B cell (primary cell): ENCODE measurements around the gene GJC1.

ENCODE experiments used
- EZH2 ChIP-seq: IDR thresholded peaks from 2 replicates; pipeline ENCODE4 v1.6.1; 2012; ENCODE audit warnings: borderline replicate concordance, low read depth, mild to moderate bottlenecking, moderate library complexity, low read length; ENCODE audit not compliant: insufficient read depth, poor library complexity, severe bottlenecking
- TF ChIP-seq, protein P1 (sequence below): fragments of 200-600 bp; IDR thresholded peaks from one replicate; pipeline ENCODE4 v1.8.0; 2022; ENCODE audit warnings: antibody characterized with exemption, mild to moderate bottlenecking

DNA sequence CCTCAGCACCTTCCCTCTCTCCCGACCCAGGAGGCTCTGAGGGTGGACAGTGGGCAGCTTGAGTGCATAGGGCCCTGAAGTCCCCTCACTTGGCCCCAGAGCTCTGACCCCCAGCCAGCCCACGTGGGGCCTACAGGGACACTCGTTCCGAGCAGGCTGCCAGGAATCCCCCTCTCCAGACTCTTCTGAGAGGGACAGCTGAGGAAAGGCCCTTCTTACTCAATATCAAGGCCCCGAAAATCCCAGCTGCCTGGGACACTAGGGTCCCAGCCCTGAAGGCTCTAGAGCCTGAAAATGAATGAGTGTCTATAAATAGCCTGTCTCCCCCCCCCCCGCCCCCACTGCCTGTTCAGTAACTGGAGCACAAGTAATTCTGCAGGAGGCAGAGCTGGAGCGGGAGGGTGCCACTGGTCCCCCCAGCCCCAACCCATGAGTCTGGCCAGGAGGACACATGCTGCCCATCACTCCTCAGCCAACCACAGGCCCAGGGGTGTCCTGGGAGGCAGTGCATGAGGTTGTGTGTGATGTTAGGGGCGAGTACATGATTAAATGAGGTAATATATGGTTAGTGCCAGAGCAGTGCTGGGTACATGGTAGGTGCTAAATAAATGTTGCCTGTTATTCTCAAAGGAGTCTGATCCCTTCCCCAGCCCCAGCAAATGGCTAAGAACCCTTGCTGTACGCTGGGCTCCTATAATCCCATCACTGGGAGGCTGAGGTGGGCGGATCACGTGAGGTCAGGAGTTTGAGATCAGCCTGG is 59.7 kb downstream of the GJC1 start:
- TF ChIP-seq, protein P1, sequence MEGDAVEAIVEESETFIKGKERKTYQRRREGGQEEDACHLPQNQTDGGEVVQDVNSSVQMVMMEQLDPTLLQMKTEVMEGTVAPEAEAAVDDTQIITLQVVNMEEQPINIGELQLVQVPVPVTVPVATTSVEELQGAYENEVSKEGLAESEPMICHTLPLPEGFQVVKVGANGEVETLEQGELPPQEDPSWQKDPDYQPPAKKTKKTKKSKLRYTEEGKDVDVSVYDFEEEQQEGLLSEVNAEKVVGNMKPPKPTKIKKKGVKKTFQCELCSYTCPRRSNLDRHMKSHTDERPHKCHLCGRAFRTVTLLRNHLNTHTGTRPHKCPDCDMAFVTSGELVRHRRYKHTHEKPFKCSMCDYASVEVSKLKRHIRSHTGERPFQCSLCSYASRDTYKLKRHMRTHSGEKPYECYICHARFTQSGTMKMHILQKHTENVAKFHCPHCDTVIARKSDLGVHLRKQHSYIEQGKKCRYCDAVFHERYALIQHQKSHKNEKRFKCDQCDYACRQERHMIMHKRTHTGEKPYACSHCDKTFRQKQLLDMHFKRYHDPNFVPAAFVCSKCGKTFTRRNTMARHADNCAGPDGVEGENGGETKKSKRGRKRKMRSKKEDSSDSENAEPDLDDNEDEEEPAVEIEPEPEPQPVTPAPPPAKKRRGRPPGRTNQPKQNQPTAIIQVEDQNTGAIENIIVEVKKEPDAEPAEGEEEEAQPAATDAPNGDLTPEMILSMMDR, result no peak
- no peak for TF ChIP-seq EZH2
